AG08395 (cell line): ENCODE data around the gene EXOC4.

Experiments
- DNase-seq: peaks from one replicate; pipeline ENCODE4 v3.0.0; 2012; ENCODE audit warnings: mixed read lengths, low spot score

EXOC4 gene

GRCh38 chr7:134031835-134032617 is 779.1 kb downstream of the EXOC4 start:
- no peak for DNase-seq

DNA sequence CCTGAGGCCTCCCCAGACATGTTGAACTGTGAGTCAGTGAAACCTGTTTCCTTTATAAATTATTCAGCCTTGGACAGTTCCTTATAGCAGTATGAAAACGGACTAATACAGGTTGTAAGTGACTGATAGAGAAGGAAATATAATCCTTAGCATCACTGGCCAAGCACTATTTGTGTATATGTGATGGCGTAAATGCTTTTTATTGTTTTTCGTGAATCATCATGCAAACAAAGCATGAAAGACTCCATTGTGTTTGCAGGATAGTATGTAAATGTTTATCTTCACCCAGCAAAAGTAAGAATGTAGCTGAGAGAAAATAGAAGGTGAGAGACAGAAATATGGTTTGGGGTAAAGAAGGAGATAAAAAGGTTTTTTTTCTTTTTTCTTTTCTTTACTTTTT is 781.8 kb downstream of the EXOC4 start:
- DNase-seq: no peak

DNA sequence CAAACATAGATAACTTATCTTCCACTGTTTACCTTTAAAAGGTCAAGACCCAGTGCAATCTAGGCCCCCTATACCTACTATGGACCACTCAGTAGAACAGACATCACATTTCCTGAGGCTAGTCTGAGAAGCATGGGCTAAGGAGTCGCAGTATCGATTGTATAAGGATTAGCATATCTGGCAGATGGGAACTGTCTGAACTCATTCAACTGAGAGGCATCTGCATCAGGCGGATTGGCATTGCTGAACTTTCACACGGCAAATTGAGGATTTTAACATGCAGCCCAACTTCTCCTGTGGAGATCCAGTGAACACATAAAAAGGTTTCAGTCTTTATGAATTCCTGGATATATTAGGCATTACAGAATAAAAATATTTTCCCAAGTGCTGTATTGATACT is 785.1 kb downstream of the EXOC4 start:
- no peak for DNase-seq

DNA sequence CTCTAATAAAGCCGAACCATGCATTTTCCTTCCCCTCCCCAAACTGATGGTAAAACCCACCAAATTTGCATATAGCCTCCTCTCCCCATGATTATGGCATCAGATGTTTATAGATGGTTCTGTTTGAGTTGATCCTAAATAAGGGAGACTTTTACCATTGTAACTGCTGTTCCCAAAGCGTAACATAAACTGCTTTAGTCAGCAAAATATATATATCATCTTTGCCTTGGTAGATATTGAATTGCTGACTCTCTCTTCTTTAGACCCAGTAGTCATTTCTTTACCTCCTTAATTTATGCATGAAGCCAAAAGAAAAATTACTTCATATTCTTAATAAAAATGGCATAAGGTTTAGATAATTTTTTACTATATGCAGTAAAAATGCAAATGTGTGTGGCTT is 788.1 kb downstream of the EXOC4 start:
- DNase-seq: no peak

DNA sequence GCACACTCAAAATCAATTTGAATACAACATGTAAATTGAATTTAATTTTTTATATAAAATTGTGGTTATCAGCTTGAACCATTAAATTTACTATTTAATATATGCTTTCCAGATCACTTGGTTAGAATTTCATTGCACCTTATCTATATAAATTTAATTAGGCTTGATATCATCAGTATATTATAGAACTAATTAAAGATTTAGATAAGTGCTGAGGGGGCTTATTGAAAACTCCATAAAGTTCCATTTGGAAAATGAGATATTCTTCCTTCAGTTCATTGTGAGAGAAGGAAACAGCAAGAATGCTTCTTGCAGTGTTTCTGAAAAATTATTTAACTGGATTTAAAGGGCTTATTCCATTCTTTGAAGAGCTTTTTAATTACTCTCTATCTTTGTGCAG is 788.6 kb downstream of the EXOC4 start:
- DNase-seq: no peak

DNA sequence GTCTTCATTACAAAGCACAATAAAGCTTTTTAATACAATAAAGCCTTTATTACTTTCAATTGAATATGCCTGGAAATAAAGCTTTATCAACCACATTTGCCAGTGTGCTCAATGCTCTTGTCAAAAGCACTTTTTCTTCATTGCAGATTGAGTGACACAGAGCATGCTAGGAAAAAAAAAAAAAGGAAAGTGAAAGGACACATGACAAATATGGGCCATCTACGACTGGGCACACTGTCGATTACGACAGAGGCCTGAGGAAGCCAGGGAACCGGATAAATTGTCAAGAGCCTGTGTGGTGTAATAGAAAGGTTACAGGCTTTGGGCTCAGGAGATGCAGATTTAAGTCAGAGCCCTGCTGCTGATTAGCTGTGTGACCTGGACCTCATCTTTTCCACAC is 789.4 kb downstream of the EXOC4 start:
- no peak for DNase-seq

- DNase-seq: no peak
Measured at GRCh38 chr7:134044682-134045081, 791.8 kb downstream of the EXOC4 start.

- no peak for DNase-seq
Measured at GRCh38 chr7:134045716-134046115, 792.8 kb downstream of the EXOC4 start.

DNA sequence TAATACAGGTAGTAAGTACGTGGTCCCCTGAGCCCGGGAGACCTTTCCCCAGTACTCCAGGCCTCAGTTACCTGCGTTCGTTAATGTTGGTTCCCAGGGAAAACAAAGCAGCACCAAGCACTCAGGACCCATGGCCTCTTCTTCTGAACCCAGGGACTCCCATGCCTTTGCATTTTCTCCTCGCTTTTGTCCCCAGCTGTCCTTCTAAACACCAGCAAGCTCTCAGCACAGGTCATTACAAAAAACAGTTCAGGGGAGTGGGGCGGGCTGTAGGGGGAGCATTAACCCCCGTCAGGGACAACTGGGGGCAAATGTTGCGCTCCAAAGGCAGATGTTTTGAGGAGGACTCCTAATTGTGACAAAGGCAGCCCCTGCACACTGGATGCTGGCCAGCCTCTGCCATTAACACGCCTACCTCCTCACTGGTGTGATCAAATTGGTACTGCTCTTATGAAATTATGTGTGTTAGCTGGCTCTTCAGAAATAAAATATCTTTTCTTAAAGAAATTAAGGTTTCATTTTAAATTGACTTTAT is 793.8 kb downstream of the EXOC4 start:
- DNase-seq: no peak

DNA sequence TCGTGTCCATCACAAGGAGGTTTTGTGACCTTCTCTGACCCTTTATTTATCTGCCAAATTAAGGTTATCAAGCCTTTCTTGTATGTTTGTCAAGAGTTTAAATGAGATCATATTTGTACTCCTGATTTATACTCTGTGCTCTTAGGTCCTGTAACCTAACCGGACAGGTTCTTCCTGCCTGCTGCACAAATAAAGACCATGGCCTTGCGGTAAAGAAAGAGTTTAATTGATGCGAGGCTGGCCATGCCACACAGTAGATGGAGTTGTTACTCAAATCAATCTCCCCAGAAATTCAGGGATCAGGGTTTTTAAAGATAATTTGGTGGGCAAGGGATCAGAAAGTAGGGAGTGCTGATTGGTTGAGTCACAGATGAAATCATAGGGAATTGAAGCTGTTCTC is 794.8 kb downstream of the EXOC4 start:
- no peak for DNase-seq

GRCh38 chr7:134048166-134048565 is 795.3 kb downstream of the EXOC4 start:
- DNase-seq: no peak

- DNase-seq: no peak
Measured at GRCh38 chr7:134051020-134051419, 798.1 kb downstream of the EXOC4 start.

GRCh38 chr7:134056816-134057215 is 803.9 kb downstream of the EXOC4 start:
- no peak for DNase-seq

DNA sequence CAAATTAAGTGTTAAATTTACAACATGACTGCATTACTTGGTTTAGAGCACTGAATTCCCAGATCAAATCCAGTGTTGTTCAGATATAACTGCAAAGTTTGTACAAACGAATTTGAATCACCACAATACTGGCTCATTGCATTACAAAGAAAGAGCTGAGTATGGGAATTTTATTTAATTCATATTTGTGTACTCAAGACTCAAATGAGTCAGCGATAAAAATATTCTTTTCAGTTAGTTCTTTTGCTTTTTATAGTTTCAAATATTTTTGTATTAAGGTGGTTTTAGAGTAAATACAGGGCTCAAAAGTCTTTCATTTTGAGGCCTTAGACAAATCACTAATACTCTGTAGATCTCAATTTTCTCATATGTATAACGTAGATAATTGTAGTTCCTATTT is 805.6 kb downstream of the EXOC4 start:
- DNase-seq: no peak

DNA sequence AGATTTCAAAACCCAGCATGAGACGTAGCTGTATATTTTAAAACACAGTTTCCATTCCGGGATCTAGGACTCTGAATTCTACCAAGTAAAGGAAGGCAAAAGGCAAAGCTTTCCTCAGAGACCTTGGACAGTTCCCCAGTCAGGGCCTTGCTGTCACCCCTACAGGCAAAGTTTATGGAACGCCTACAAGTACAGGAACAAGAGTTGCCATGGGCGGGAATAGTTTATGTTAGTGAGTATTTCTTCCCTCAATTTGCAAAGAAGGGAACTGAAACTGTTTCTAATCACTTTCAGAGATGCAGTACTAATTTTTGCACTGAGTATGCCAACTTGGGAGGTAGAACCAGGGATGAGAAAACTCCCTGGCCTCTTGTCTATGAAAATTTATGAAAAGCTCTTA is 806.1 kb downstream of the EXOC4 start:
- DNase-seq: no peak

- no peak for DNase-seq
Measured at GRCh38 chr7:134059921-134060320, 807.0 kb downstream of the EXOC4 start.

DNA sequence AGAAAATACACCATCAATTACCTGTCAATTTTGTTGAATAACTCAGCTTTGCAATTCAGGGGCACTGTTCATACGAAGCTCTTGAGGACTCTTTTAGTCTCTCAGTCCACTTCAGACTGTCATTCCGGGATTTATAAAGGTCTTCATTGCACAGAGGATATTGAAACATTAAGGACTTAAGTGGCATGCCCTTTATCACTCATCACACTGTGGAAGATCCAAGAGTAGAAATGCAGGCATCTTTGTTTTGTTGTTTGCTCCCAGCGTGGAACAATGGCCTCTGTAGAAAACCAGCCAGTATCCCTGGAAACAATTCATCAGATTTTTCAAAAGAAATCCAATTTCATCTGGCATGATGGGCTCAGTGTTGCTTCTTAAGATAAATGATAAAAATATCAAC is 808.0 kb downstream of the EXOC4 start:
- DNase-seq: no peak

- DNase-seq: no peak
Measured at GRCh38 chr7:134062460-134062859, 809.6 kb downstream of the EXOC4 start.

DNA sequence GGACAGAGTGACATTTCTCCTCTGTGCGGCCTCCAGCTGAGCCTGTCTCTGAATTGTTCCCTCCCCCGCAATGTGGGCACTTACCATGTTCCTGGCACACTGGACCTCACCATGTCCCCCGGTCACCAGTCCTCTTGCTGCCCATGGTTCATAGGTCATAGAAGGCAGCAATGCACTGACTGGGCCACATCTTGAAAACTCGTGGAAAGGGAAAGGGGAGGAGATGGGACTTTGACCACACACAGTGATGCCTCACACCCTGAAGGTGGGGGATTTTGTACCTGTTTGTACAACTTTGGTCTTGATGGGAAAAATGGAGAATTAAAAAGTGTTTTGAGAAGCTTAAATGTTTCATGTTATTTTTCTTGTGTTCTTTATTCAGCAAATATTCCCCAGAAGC is 812.5 kb downstream of the EXOC4 start:
- DNase-seq: no peak

- DNase-seq: no peak
Measured at GRCh38 chr7:134067164-134067563, 814.3 kb downstream of the EXOC4 start.

DNA sequence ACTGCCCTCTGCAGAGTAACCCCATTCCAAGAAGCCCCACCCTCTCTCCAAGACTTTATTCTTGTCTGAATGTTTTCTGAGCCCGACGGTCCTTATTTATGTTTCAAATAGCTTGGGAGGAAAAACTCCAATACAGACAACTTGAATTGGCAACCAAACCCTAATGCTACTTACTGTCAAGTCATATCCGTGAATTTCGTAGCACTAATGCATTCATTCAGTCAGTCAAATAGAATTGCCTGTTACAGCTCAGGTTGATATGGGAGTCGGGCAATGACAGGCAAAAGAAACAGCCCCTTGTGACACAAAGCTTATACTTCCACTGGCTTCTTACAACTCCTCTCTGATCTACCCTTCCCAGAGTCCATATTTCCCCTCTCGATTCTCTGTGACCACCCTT is 815.8 kb downstream of the EXOC4 start:
- DNase-seq: no peak

GRCh38 chr7:134069187-134069586 is 816.3 kb downstream of the EXOC4 start:
- DNase-seq: no peak

- no peak for DNase-seq
Measured at GRCh38 chr7:134070673-134071072, 817.8 kb downstream of the EXOC4 start.
